H9 (cell line): ENCODE results near the gene THSD1. TPM values are rescaled to one million over a fixed set of nuclear protein-coding genes. Genes with fewer than 3 reads are reported as not detected.

Experiments
- DNase-seq: peaks from one replicate; pipeline ENCODE4 v3.0.0-alpha.2; 2017
- H2AFZ ChIP-seq: one replicate; pipeline ENCODE4 v1.6.1; 2013; ENCODE audit warnings: mild to moderate bottlenecking, low read length, control low read depth, moderate library complexity
- H2AK5ac ChIP-seq: 2 replicates; pipeline ENCODE4 v1.6.1; 2013; ENCODE audit warnings: low read length, control low read depth, mixed read lengths; ENCODE audit not compliant: insufficient read length
- H2BK120ac ChIP-seq: one replicate; pipeline ENCODE4 v1.6.1; 2013; ENCODE audit warnings: low read depth, mild to moderate bottlenecking, low read length, control low read depth, inconsistent platforms; ENCODE audit not compliant: poor library complexity, severe bottlenecking
- H2BK12ac ChIP-seq: 2 replicates; pipeline ENCODE4 v1.6.1; 2013; ENCODE audit warnings: low read length, control low read depth, mixed read lengths, low read depth; ENCODE audit not compliant: insufficient read length
- H2BK15ac ChIP-seq: 2 replicates; pipeline ENCODE4 v1.6.1; 2013; ENCODE audit warnings: low read depth, low read length, control low read depth
- H2BK20ac ChIP-seq: one replicate; pipeline ENCODE4 v1.6.1; 2013; ENCODE audit warnings: low read depth, mild to moderate bottlenecking, low read length, control low read depth, inconsistent platforms; ENCODE audit not compliant: poor library complexity, severe bottlenecking
- H2BK5ac ChIP-seq: 2 replicates; pipeline ENCODE4 v1.6.1; 2013; ENCODE audit warnings: low read length, control low read depth, mixed read lengths; ENCODE audit not compliant: insufficient read length
- H3K14ac ChIP-seq: 2 replicates; pipeline ENCODE4 v1.6.1; 2013; ENCODE audit warnings: low read length, control low read depth; ENCODE audit not compliant: insufficient read depth
- H3K18ac ChIP-seq: 2 replicates; pipeline ENCODE4 v1.6.1; 2013; ENCODE audit warnings: low read depth, mild to moderate bottlenecking, mixed read lengths, low read length, control low read depth; ENCODE audit not compliant: insufficient read length
- H3K23ac ChIP-seq: 2 replicates; pipeline ENCODE4 v1.6.1; 2013; ENCODE audit warnings: low read length, control low read depth, mixed read lengths, low read depth; ENCODE audit not compliant: insufficient read length
- H3K23me2 ChIP-seq: 2 replicates; pipeline ENCODE4 v1.6.1; 2013; ENCODE audit warnings: low read depth, mild to moderate bottlenecking, mixed read lengths, low read length, control low read depth; ENCODE audit not compliant: insufficient read length, poor library complexity, severe bottlenecking
- H3K27ac ChIP-seq: 2 replicates; pipeline ENCODE4 v1.5.1; 2013; ENCODE audit warnings: low read length, control low read depth, mixed read lengths, low read depth; ENCODE audit not compliant: insufficient read length
- H3K27me3 ChIP-seq: 2 replicates; pipeline ENCODE4 v1.6.1; 2013; ENCODE audit warnings: low read length, control low read depth, inconsistent platforms; ENCODE audit not compliant: insufficient read depth
- H3K4ac ChIP-seq: 2 replicates; pipeline ENCODE4 v1.6.1; 2013; ENCODE audit warnings: low read depth, mild to moderate bottlenecking, control low read depth, inconsistent platforms, low read length, moderate library complexity
- H3K4me1 ChIP-seq: 2 replicates; pipeline ENCODE4 v1.6.1; 2013; ENCODE audit warnings: low read length, control low read depth, inconsistent platforms; ENCODE audit not compliant: insufficient read depth
- H3K4me2 ChIP-seq: 2 replicates; pipeline ENCODE4 v1.6.1; 2013; ENCODE audit warnings: low read length, control low read depth, mixed read lengths; ENCODE audit not compliant: insufficient read length, insufficient read depth
- H3K56ac ChIP-seq: 2 replicates; pipeline ENCODE4 v1.6.1; 2013; ENCODE audit warnings: low read depth, mild to moderate bottlenecking, mixed read lengths, low read length, control low read depth; ENCODE audit not compliant: insufficient read length
- H3K79me1 ChIP-seq: 2 replicates; pipeline ENCODE4 v1.6.1; 2013; ENCODE audit warnings: low read depth, mild to moderate bottlenecking, moderate library complexity, low read length, control low read depth, inconsistent platforms; ENCODE audit not compliant: insufficient read depth, poor library complexity, severe bottlenecking
- H3K79me2 ChIP-seq: 2 replicates; pipeline ENCODE4 v1.6.1; 2013; ENCODE audit warnings: low read length, control low read depth, inconsistent platforms; ENCODE audit not compliant: insufficient read depth
- H3K9ac ChIP-seq: 2 replicates; pipeline ENCODE4 v1.6.1; 2013; ENCODE audit warnings: low read length, control low read depth, mixed read lengths; ENCODE audit not compliant: insufficient read length; ENCODE audit errors: extremely low read depth
- H3K9me3 ChIP-seq: one replicate; pipeline ENCODE4 v1.6.1; 2013; ENCODE audit warnings: low read depth, low read length, inconsistent platforms; ENCODE audit not compliant: control insufficient read depth
- H3T11ph ChIP-seq: one replicate; pipeline ENCODE4 v1.6.1; 2013; ENCODE audit warnings: mild to moderate bottlenecking, low read length, control low read depth, inconsistent platforms
- H4K20me1 ChIP-seq: one replicate; pipeline ENCODE4 v1.6.1; 2013; ENCODE audit not compliant: control insufficient read depth, insufficient read length, insufficient read depth
- H4K5ac ChIP-seq: 2 replicates; pipeline ENCODE4 v1.6.1; 2013; ENCODE audit warnings: low read depth, mild to moderate bottlenecking, mixed read lengths, low read length, control low read depth; ENCODE audit not compliant: insufficient read length
- H4K8ac ChIP-seq: replicated peaks from 2 replicates; pipeline ENCODE4 v1.6.1; 2013; ENCODE audit warnings: low read length, control low read depth, mixed read lengths, low read depth; ENCODE audit not compliant: insufficient read length
- H4K91ac ChIP-seq: 2 replicates; pipeline ENCODE4 v1.6.1; 2013; ENCODE audit warnings: low read depth, mild to moderate bottlenecking, moderate library complexity, mixed read lengths, low read length, control low read depth; ENCODE audit not compliant: insufficient read length
- H3K27ac Mint-ChIP-seq, 3 experiments: 2 replicates in 2 of 3; 3 replicates in 1 of 3; pipeline ENCODE4 v1.8.0; 2020 to 2021; ENCODE audit warnings: mixed read lengths in 3 of 3, mild to moderate bottlenecking in 1 of 3, moderate library complexity in 1 of 3
- H3K27me3 Mint-ChIP-seq: 2 replicates; pipeline ENCODE4 v1.8.0; 2021; ENCODE audit warnings: low read depth, mild to moderate bottlenecking, moderate library complexity, mixed read lengths
- H3K36me3 Mint-ChIP-seq, 3 experiments: 2 replicates in 2 of 3; 3 replicates in 1 of 3; pipeline ENCODE4 v1.8.0; 2020 to 2021; ENCODE audit warnings: low read depth in 3 of 3, mixed read lengths in 3 of 3; ENCODE audit not compliant: insufficient read depth in 1 of 3
- H3K4me1 Mint-ChIP-seq, 2 experiments: 2 replicates each; pipeline ENCODE4 v1.8.0; 2020; ENCODE audit warnings: mixed read lengths in 2 of 2
- H3K4me3 Mint-ChIP-seq, 2 experiments: 2 replicates in 1 of 2; 3 replicates in 1 of 2; pipeline ENCODE4 v1.8.0; 2020 to 2021; ENCODE audit warnings: mild to moderate bottlenecking in 2 of 2, mixed read lengths in 2 of 2, moderate library complexity in 1 of 2
- H3K9me3 Mint-ChIP-seq, 2 experiments: 2 replicates in 1 of 2; 3 replicates in 1 of 2; pipeline ENCODE4 v1.8.0; 2020; ENCODE audit warnings: mild to moderate bottlenecking in 2 of 2, mixed read lengths in 2 of 2, moderate library complexity in 1 of 2
- CTCF ChIP-seq: fragments of 200-600 bp; sonication (generic); conservative IDR thresholded peaks from 3 replicates; pipeline ENCODE4 v1.8.0; 2021; ENCODE audit warnings: antibody characterized with exemption, mild to moderate bottlenecking
- WGBS: extraction: QIAGEN DNeasy Blood & Tissue Kit; methylation state at CpG from one replicate; pipeline ENCODE4 v1.1.7; 2013; ENCODE audit warnings: missing lambda C conversion rate, low lambda C conversion rate, mixed read lengths; ENCODE audit not compliant: insufficient read length; ENCODE audit errors: extremely low coverage; 5-methylcytosine and 5-hydroxymethylcytosine counted together
- total RNA-seq: library from RNA; stranded (reverse); gene quantifications from 2 replicates; pipeline ENCODE4 v1.2.1, GENCODE V29; 2021

The THSD1 gene
- total RNA-seq, 1 experiment from 2014 or later: 0.22 TPM

GRCh38 chr13:52348983-52349780 lies 56.8 kb downstream of the THSD1 start:
- no CpG with 5 or more reads among the region's 6 CpGs for WGBS

More at GRCh38 chr13:52348983-52349780, 56.8 kb downstream of the THSD1 start:
- H2BK120ac ChIP-seq: no peak overlapping the region
- no peaks in the 10 kb centered on the region for H3K4me1 Mint-ChIP-seq
- H2AFZ ChIP-seq: no peak overlapping the region
- no peak overlapping the region for H3K4me3 Mint-ChIP-seq
- no peaks in the 10 kb centered on the region for H3K36me3 Mint-ChIP-seq
- no peak overlapping the region for H2AK5ac ChIP-seq
- H3K23me2 ChIP-seq: no peaks in the 10 kb centered on the region
- H3K23ac ChIP-seq: no peak overlapping the region
- no peak overlapping the region for H3K56ac ChIP-seq
- no peak for TF ChIP-seq CTCF
- H3K4me1 ChIP-seq: no peaks in the 10 kb centered on the region
- H3K79me2 ChIP-seq: no peaks in the 10 kb centered on the region
- no peak overlapping the region for H3K14ac ChIP-seq
- H3K18ac ChIP-seq: no peak overlapping the region
- H2BK15ac ChIP-seq: no peak overlapping the region
- H3K27ac Mint-ChIP-seq: no peak overlapping the region
- no peak overlapping the region for H4K91ac ChIP-seq
- no peak overlapping the region for H3K27ac ChIP-seq
- no peak overlapping the region for H3K4ac ChIP-seq
- no peak overlapping the region for H4K5ac ChIP-seq
- H2BK12ac ChIP-seq: no peak overlapping the region
- no peaks in the 10 kb centered on the region; the same call in none of the 2 replicates for H3K27me3 Mint-ChIP-seq
- H2BK20ac ChIP-seq: no peak overlapping the region
- H3K9ac ChIP-seq: no peak overlapping the region
- no peaks in the 10 kb centered on the region for H3K9me3 ChIP-seq
- no peak overlapping the region for H3T11ph ChIP-seq
- H2BK5ac ChIP-seq: no peak overlapping the region
- no peak overlapping the region for H3K4me2 ChIP-seq
- no peaks in the 10 kb centered on the region for H3K27me3 ChIP-seq
- no peaks in the 10 kb centered on the region for H3K79me1 ChIP-seq
- no peaks in the 10 kb centered on the region for H3K9me3 Mint-ChIP-seq
- no peaks in the 10 kb centered on the region for H4K20me1 ChIP-seq
- DNase-seq: no peak
- H4K8ac ChIP-seq: no peak overlapping the region
